Body of pancreas (tissue), 4 donors: ENCODE data around the gene TBX5.

Experiments
- POLR2A ChIP-seq, 3 donors: fragments of 450-650 bp; IDR thresholded peaks; one replicate each; pipeline ENCODE4 v1.6.1; 2016; ENCODE audit warnings: antibody characterized with exemption in 3 of 3, mild to moderate bottlenecking in 2 of 3
- TF ChIP-seq, protein P1 (sequence below), 7 experiments: fragments of 450-650 bp in 4 of 7; fragments of 200-600 bp in 3 of 7; sonication (generic) in 3 of 7; IDR thresholded peaks; one replicate each; pipeline ENCODE4 v1.5.1; 2016 to 2019; ENCODE audit warnings: antibody characterized with exemption in 7 of 7

DNA sequence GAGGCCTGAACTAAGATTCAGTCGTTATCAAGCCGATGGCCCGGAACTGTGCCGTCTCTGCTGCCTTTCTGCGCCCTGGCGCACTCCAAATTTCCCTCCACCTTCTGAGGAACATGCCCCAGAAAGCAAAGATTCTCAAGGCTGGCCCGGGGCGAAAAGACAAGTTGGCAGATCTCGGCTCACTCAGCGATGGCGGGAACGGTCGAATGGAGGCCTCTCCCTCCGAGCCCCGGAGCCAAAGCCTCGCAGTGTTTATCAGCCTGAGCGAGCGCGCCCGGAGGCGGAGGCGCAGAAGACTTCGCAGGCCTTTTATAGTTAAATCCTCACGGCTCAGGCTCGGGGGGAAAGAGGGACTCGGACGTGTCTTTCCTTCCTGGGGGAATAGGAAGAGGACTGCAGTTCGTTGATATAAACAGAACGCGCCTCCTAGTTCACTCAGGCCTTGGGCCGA is 5.6 kb downstream of the TBX5 start:
- TF ChIP-seq, protein P1, sequence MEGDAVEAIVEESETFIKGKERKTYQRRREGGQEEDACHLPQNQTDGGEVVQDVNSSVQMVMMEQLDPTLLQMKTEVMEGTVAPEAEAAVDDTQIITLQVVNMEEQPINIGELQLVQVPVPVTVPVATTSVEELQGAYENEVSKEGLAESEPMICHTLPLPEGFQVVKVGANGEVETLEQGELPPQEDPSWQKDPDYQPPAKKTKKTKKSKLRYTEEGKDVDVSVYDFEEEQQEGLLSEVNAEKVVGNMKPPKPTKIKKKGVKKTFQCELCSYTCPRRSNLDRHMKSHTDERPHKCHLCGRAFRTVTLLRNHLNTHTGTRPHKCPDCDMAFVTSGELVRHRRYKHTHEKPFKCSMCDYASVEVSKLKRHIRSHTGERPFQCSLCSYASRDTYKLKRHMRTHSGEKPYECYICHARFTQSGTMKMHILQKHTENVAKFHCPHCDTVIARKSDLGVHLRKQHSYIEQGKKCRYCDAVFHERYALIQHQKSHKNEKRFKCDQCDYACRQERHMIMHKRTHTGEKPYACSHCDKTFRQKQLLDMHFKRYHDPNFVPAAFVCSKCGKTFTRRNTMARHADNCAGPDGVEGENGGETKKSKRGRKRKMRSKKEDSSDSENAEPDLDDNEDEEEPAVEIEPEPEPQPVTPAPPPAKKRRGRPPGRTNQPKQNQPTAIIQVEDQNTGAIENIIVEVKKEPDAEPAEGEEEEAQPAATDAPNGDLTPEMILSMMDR (IDR thresholded peaks at IDR 0.05), result no peak
- TF ChIP-seq POLR2A (IDR thresholded peaks at IDR 0.05), result no peak
